Thymus (tissue), 14 donors: Measurements from ENCODE around the gene HSFX1. TPM values are rescaled to one million over a fixed set of nuclear protein-coding genes. Genes with fewer than 3 reads are reported as not detected.
"Not testable (repeated sequence)": the region's sequence is repeated elsewhere in the genome, so short reads cannot be mapped to it uniquely, and the experiment has no call there.

ENCODE experiments used
- DNase-seq, 9 donors: peaks; one replicate each; pipeline ENCODE4 v3.0.0-alpha.2; 2013; ENCODE audit warnings: low spot score in 9 of 9, low read depth in 6 of 9, missing footprints in 1 of 9
- H3K27ac ChIP-seq, 2 donors: one replicate each; pipeline ENCODE4 v1.5.1; 2013; ENCODE audit warnings: control low read depth in 1 of 2, low read depth in 1 of 2, low read length in 1 of 2, mild to moderate bottlenecking in 1 of 2, moderate library complexity in 1 of 2
- H3K27me3 ChIP-seq, 2 donors: one replicate each; pipeline ENCODE4 v1.5.1; 2013; ENCODE audit warnings: low read length in 1 of 2; ENCODE audit not compliant: control insufficient read depth in 2 of 2, insufficient read depth in 1 of 2
- H3K36me3 ChIP-seq, 2 donors: one replicate each; pipeline ENCODE4 v1.5.1; 2013; ENCODE audit warnings: low read length in 1 of 2, mild to moderate bottlenecking in 1 of 2, moderate library complexity in 1 of 2; ENCODE audit not compliant: control insufficient read depth in 2 of 2, insufficient read depth in 2 of 2
- H3K4me1 ChIP-seq, 2 donors: one replicate each; pipeline ENCODE4 v1.5.1; 2013; ENCODE audit warnings: low read length in 2 of 2; ENCODE audit not compliant: control insufficient read depth in 2 of 2, insufficient read depth in 2 of 2
- H3K4me3 ChIP-seq, 2 donors: one replicate each; pipeline ENCODE4 v1.5.1; 2013; ENCODE audit warnings: low read length in 2 of 2, control low read depth in 1 of 2, mild to moderate bottlenecking in 1 of 2
- H3K9me3 ChIP-seq, 2 donors: one replicate each; pipeline ENCODE4 v1.5.1; 2013; ENCODE audit warnings: low read length in 1 of 2, mild to moderate bottlenecking in 1 of 2; ENCODE audit not compliant: control insufficient read depth in 2 of 2, insufficient read depth in 1 of 2
- WGBS: extraction: QIAGEN DNeasy Blood & Tissue Kit; methylation state at CpG from one replicate; pipeline ENCODE4 v1.1.7; 2013; 5-methylcytosine and 5-hydroxymethylcytosine counted together
- long read RNA-seq, 10 donors: transcript quantifications; one replicate each; lab custom pipeline, GENCODE V29; 2026
- polyA plus RNA-seq: library from polyadenylated mRNA; stranded (reverse); fragments of 200-250 nt; gene quantifications from one replicate; pipeline ENCODE4 v1.2.3, GENCODE V29; 2013
- total RNA-seq: library from RNA; stranded (reverse); fragments of 120-200 nt; gene quantifications from one replicate; pipeline ENCODE4 v1.2.4, GENCODE V29; 2013
- donor health status: healthy.

The HSFX1 gene
- total RNA-seq (0.24 TPM), polyA plus RNA-seq (0.25 TPM)
- long read RNA-seq, donor 1 = 0 reads
- long read RNA-seq, donor 2, partial matches to known transcripts = 0 of 1 reads
- long read RNA-seq, donor 2, other reads (novel, unspliced or antisense) = 0 of 1 reads
- long read RNA-seq, donor 3 = 0 reads
- long read RNA-seq, donor 4 = 0 reads
- long read RNA-seq, donor 5 = 0 reads
- long read RNA-seq, donor 6 = 0 reads
- long read RNA-seq, donor 7 = 0 reads
- long read RNA-seq, donor 8 = 0 reads
- long read RNA-seq, donor 9 = 0 reads
- long read RNA-seq, donor 10 = 0 reads

GRCh38 chrX:149773768-149774167 is at the start of gene HSFX1:
HSFX1 (plus strand) TSS chrX:149774068; CDS start chrX:149774682, 614 bp downstream.
- not testable (repeated sequence) for H3K36me3 ChIP-seq, H3K4me1 ChIP-seq, H3K9me3 ChIP-seq, H3K4me3 ChIP-seq, H3K27me3 ChIP-seq, H3K27ac ChIP-seq, DNase-seq
- WGBS = no CpG with 5 or more reads among the region's 17 CpGs

- 95% methylated on average over 3 of the region's 7 CpGs for WGBS
- not testable (repeated sequence) for H3K36me3 ChIP-seq, H3K9me3 ChIP-seq, H3K4me3 ChIP-seq, H3K4me1 ChIP-seq, H3K27me3 ChIP-seq, H3K27ac ChIP-seq, DNase-seq
Observed at GRCh38 chrX:149727308-149727707, 46.6 kb upstream of the HSFX1 start.

- not testable (repeated sequence) for H3K9me3 ChIP-seq, DNase-seq, H3K36me3 ChIP-seq, H3K27me3 ChIP-seq, H3K4me3 ChIP-seq, H3K4me1 ChIP-seq, H3K27ac ChIP-seq
- WGBS = 75% methylated on average over 1 of the region's 6 CpGs
Observed at GRCh38 chrX:149742269-149742668, 31.6 kb upstream of the HSFX1 start.

GRCh38 chrX:149746390-149747007 is 27.4 kb upstream of the HSFX1 start:
- 96% methylated on average over 2 of the region's 6 CpGs for WGBS
- H3K4me3 ChIP-seq, H3K4me1 ChIP-seq, H3K36me3 ChIP-seq, H3K27ac ChIP-seq, H3K27me3 ChIP-seq, DNase-seq, H3K9me3 ChIP-seq: not testable (repeated sequence)

GRCh38 chrX:149757206-149758067 is 16.4 kb upstream of the HSFX1 start:
- Histone ChIP-seq H3K4me3 (no peak overlapping the region), H3K4me1 (no peaks in the 10 kb centered on the region), H3K27me3 (no peaks in the 10 kb centered on the region), H3K36me3 (no peaks in the 10 kb centered on the region), H3K9me3 (no peaks in the 10 kb centered on the region), H3K27ac (no peak overlapping the region)
- 94% methylated on average over 8 of the region's 8 CpGs for WGBS
- DNase-seq = no peak

GRCh38 chrX:149758068-149758714 is 15.7 kb upstream of the HSFX1 start:
- 96% methylated on average over 18 of the region's 18 CpGs for WGBS
- Histone ChIP-seq H3K36me3 (no peaks in the 10 kb centered on the region), H3K4me1 (no peaks in the 10 kb centered on the region), H3K27ac (no peak overlapping the region), H3K4me3 (no peak overlapping the region), H3K9me3 (no peaks in the 10 kb centered on the region), H3K27me3 (no peaks in the 10 kb centered on the region)
- DNase-seq = no peak

GRCh38 chrX:149758715-149759078 is 15.2 kb upstream of the HSFX1 start:
- H3K4me1 ChIP-seq, H3K27me3 ChIP-seq, H3K36me3 ChIP-seq, H3K27ac ChIP-seq, H3K9me3 ChIP-seq, DNase-seq, H3K4me3 ChIP-seq: not testable (repeated sequence)
- WGBS = 96% methylated on average over 16 of the region's 17 CpGs

- H3K4me3 ChIP-seq = no peak overlapping the region
- no peaks in the 10 kb centered on the region for H3K27me3 ChIP-seq
- no peak overlapping the region for H3K27ac ChIP-seq
- WGBS = 90% methylated on average over 7 of the region's 7 CpGs
- H3K4me1 ChIP-seq = no peaks in the 10 kb centered on the region
- no peaks in the 10 kb centered on the region for H3K36me3 ChIP-seq
- no peak for DNase-seq
- no peaks in the 10 kb centered on the region for H3K9me3 ChIP-seq
Observed at GRCh38 chrX:149759824-149760223, 14.0 kb upstream of the HSFX1 start.

GRCh38 chrX:149760965-149761364 is 12.9 kb upstream of the HSFX1 start:
- DNase-seq = no peak
- Histone ChIP-seq H3K27me3 (no peaks in the 10 kb centered on the region), H3K4me3 (no peak overlapping the region), H3K27ac (no peak overlapping the region), H3K4me1 (no peaks in the 10 kb centered on the region), H3K9me3 (no peaks in the 10 kb centered on the region), H3K36me3 (no peaks in the 10 kb centered on the region)
- WGBS = 98% methylated on average over 3 of the region's 3 CpGs
